Right lobe of liver (tissue), 6 donors: Measurements from ENCODE around the gene CYTH4. TPM values are rescaled to one million over a fixed set of nuclear protein-coding genes. Genes with fewer than 3 reads are reported as not detected.

Experiments used
- ATAC-seq, 4 donors: fragments of 200-7000 bp; cut with Tn5 transposase; one replicate each; pipeline ENCODE4 v1.9.1; 2020; ENCODE audit warnings: mild to moderate bottlenecking in 4 of 4, moderate library complexity in 4 of 4
- DNase-seq, 3 donors: peaks; one replicate each; pipeline ENCODE4 v3.0.0-alpha.2; 2020
- H3K27ac ChIP-seq, 3 donors: fragments of 200-600 bp; one replicate each; pipeline ENCODE4 v1.8.0; 2022
- H3K27me3 ChIP-seq, 2 donors: fragments of 200-600 bp; one replicate each; pipeline ENCODE4 v1.8.0; 2022
- H3K36me3 ChIP-seq, 4 donors: fragments of 200-600 bp; sonication (generic) in 1 of 4; one replicate each; pipeline versions ENCODE4 v1.5.1 to v1.8.0; 2017 to 2022; ENCODE audit warnings: control low read depth in 1 of 4
- H3K4me1 ChIP-seq, 4 donors: fragments of 200-600 bp; sonication (generic) in 1 of 4; one replicate each; pipeline versions ENCODE4 v1.5.1 to v1.8.0; 2017 to 2022; ENCODE audit warnings: control low read depth in 1 of 4
- H3K4me3 ChIP-seq, 3 donors: fragments of 200-600 bp; one replicate each; pipeline ENCODE4 v1.8.0; 2022
- H3K9me3 ChIP-seq, 4 donors: fragments of 200-600 bp; sonication (generic) in 1 of 4; one replicate each; pipeline versions ENCODE4 v1.5.1 to v1.8.0; 2017 to 2022; ENCODE audit warnings: control low read depth in 1 of 4
- CTCF ChIP-seq, 4 donors: fragments of 200-600 bp in 3 of 4; fragments of 450-650 bp in 1 of 4; IDR thresholded peaks; one replicate each; pipeline versions ENCODE4 v1.5.1 to v1.8.0; 2016 to 2022; ENCODE audit warnings: antibody characterized with exemption in 4 of 4, mild to moderate bottlenecking in 2 of 4
- POLR2A ChIP-seq: fragments of 450-650 bp; IDR thresholded peaks from one replicate; pipeline ENCODE4 v1.6.1; 2017; ENCODE audit warnings: antibody characterized with exemption, mild to moderate bottlenecking
- WGBS: methylation state at CpG from one replicate; pipeline ENCODE4 v1.1.6; 2018; ENCODE audit warnings: low coverage, low lambda C conversion rate; ENCODE audit not compliant: insufficient coverage; ENCODE audit errors: missing lambda C conversion rate; 5-methylcytosine and 5-hydroxymethylcytosine counted together
- intact Hi-C, 2 donors: fragments of 100-400 bp; cut with DNase I; formaldehyde crosslinking; loops; one replicate each; pipeline versions ENCODE4 v1.11.2 to v1.14.1; 2022
- total RNA-seq, 6 experiments: library from RNA; depleted of rRNA in 2 of 6; stranded (reverse); fragments of >200 nt in 2 of 6; fragmentation: NEBNext Ultra II Directional in 3 of 6; extraction: Animal tissue kit (Norgen Biotek cat#: 25700) in 3 of 6; gene quantifications; one replicate each; pipeline versions ENCODE4 v1.1.0 to v1.2.4, GENCODE V29; 2016 to 2023
- donor health status: DM: no; HTN: yes; CAD: no.
- donor health status: DM: no; HTN: no; CAD: no.
- donor health status: DM: no; HTN: no; CAD: no.
- donor health status: DM: no; HTN: yes; CAD: no.
- donor health status: DM: no; HTN: yes; CAD: no.

CYTH4 gene
- total RNA-seq, 6 experiments from 2014 or later = 2.9 to 12.8 (median 4.0) TPM

DNA sequence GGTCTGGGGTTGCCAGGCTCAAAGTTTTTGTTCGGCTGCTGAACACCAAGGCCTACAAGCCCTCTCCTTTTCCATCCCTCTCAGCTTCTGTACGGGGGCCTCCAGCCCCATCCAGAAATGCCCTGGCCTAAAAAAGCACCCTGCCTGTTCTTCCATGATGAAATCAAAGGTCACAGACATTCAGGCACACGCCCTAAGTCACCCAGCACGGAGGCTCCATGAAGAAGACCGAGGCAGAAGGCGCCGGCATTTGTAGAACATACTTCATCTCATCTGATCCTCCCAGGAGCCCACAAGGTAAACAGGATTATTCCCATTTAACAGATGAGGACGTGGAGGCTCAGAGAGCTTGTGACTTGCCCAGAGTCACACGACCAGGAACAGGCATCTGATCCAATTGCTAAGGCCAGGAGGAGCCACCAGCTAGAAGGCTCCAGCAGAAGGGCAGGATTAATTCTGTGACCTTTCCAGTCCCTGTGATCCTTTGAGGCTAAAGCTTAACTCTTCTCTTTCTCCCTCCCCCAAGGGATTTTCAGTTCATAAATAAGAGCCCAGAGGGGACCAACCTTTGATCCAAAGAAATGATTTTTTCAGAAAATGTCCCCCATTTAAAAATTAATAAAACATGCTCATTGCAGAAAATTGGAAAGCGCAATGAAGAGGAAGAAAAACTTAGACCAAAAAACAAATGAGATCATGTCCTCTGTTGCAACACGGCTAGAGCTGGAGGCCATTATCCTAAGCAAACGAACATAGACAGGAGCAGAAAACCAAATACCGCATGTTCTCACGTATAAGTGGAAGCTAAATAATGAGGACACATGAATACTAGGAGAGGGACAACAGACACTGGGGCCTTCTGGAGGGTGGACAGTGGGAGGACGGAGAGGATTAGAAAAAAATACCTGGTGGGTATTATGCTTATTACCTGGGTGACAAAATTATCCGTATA lies 38.7 kb downstream of the CYTH4 start:
- ATAC-seq (peak; percentile 33 to 51 (median 35)), DNase-seq (no peak)
- Histone ChIP-seq H3K27me3 (no peaks in the 10 kb centered on the region), H3K9me3 (no peaks in the 10 kb centered on the region), H3K27ac (peak overlapping the region; percentile 35 to 69 (median 36)), H3K4me3 (no peak overlapping the region), H3K4me1 (peaks cover 0 to 54% (median 21%) of the 10 kb centered on the region in 4 donors), H3K36me3 (no peaks in the 10 kb centered on the region)
- peak; percentile 15 for TF ChIP-seq POLR2A
- no peak for TF ChIP-seq CTCF (IDR thresholded peaks at IDR 0.05)
- intact Hi-C loops = no loop called here
- 48% methylated on average over 11 of the region's 16 CpGs for WGBS

GRCh38 chr22:37324340-37325038 lies 42.2 kb downstream of the CYTH4 start:
- H3K4me3 ChIP-seq = peak overlapping the region in 2 of 3 donors; percentile 18 to 37
- peak in 1 of 4 donors; percentile 6 for ATAC-seq
- H3K36me3 ChIP-seq = no peaks in the 10 kb centered on the region
- H3K9me3 ChIP-seq = no peaks in the 10 kb centered on the region
- intact Hi-C loops = no loop called here
- peak in 1 of 3 donors; percentile 49 for DNase-seq
- 20% methylated on average over 2 of the region's 51 CpGs for WGBS
- H3K4me1 ChIP-seq = peaks cover 0 to 67% (median 26%) of the 10 kb centered on the region in 4 donors
- H3K27ac ChIP-seq = peak overlapping the region; percentile 67 to 79 (median 69)
- TF ChIP-seq POLR2A (no peak), CTCF (IDR thresholded peaks at IDR 0.05) (no peak)
- no peaks in the 10 kb centered on the region for H3K27me3 ChIP-seq

DNA sequence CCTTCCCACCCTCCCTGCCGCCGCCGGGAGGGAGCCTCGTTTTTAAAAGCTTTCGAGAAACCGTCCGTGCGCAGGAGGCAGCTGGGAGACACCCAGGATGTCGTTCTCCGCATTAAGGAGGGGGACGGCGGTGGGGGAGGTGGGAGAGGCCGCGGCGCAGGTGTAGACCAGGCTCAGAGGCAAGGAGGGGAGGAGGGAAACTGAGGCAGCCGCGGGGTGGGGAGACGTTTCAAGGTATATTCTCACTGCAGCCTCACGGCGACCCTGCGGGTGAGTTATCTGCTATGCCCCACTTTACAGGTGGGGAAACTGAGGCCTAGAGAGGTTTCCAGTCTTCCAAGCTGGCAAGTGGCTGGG lies 42.7 kb downstream of the CYTH4 start:
- no peak for ATAC-seq
- Histone ChIP-seq H3K36me3 (no peaks in the 10 kb centered on the region), H3K27me3 (no peaks in the 10 kb centered on the region), H3K4me3 (peak overlapping the region in 2 of 3 donors; percentile 18 to 37), H3K9me3 (no peaks in the 10 kb centered on the region), H3K27ac (peak overlapping the region; percentile 67 to 79 (median 69)), H3K4me1 (peaks cover 0 to 67% (median 26%) of the 10 kb centered on the region in 4 donors)
- intact Hi-C loops = no loop called here
- peak in 1 of 3 donors; percentile 41 for DNase-seq
- 6% methylated on average over 6 of the region's 21 CpGs for WGBS
- no peak for TF ChIP-seq CTCF (IDR thresholded peaks at IDR 0.05)
- no peak for TF ChIP-seq POLR2A

DNA sequence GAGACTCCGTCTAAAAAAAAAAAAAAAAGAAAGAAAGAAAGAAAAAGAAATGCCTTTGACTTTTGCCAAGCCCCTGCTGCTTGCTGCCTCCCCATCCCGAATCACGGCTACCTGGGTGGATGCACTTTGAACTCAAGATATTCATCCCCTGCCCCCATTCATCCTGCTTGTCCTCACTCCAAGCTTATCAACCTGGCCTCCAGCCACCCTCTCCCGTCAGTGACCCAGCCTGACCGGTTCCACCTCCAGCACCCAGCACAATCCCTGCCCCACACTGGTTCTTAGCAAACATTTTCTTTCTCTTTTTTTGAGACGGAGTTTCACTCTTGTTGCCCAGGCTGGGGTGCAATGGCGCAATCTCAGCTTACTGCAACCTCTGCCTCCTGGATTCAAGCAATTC lies 44.4 kb downstream of the CYTH4 start:
- peak overlapping the region in 2 of 3 donors; percentile 41 to 69 for H3K27ac ChIP-seq
- H3K36me3 ChIP-seq = no peaks in the 10 kb centered on the region
- no peak for TF ChIP-seq POLR2A
- no peak for TF ChIP-seq CTCF (IDR thresholded peaks at IDR 0.05)
- H3K27me3 ChIP-seq = no peaks in the 10 kb centered on the region
- DNase-seq = peak; percentile 87 to 96 (median 93)
- H3K4me3 ChIP-seq = no peak overlapping the region
- 26% methylated on average over 6 of the region's 7 CpGs for WGBS
- H3K9me3 ChIP-seq = no peaks in the 10 kb centered on the region
- H3K4me1 ChIP-seq = peaks cover 0 to 56% (median 21%) of the 10 kb centered on the region in 4 donors
- peak; percentile 78 to 91 (median 86) for ATAC-seq
- intact Hi-C loops = no loop called here
